Stimulated activated CD4-positive, alpha-beta T cell treated with anti-CD3 and anti-CD28 coated beads, TNF-alpha, amount 100 ng/mL, for 24 hours (primary cell): ENCODE data around the gene TRIM43B.
"Not testable (repeated sequence)": the region's sequence is repeated elsewhere in the genome, so short reads cannot be mapped to it uniquely, and the experiment has no call there.

Source experiments
- DNase-seq, 3 experiments: peaks; one replicate each; pipeline ENCODE4 v3.0.0-alpha.2; 2020; ENCODE audit warnings: low read depth in 3 of 3

TRIM43B gene

GRCh38 chr2:95433973-95434372 is 50.6 kb downstream of the TRIM43B start:
- not testable (repeated sequence) for DNase-seq

- DNase-seq: not testable (repeated sequence)
Observed at GRCh38 chr2:95433373-95433772, 51.2 kb downstream of the TRIM43B start.

- DNase-seq: not testable (repeated sequence)
Observed at GRCh38 chr2:95429748-95430467, 54.6 kb downstream of the TRIM43B start.

- not testable (repeated sequence) for DNase-seq
Observed at GRCh38 chr2:95427196-95427867, 57.2 kb downstream of the TRIM43B start.
